ENCODE data around the gene RIPOR2.

GRCh38 chr6:24893342-24893850 is 42.4 kb downstream of the RIPOR2 start:
- TF ChIP-seq CTCF (conservative IDR thresholded peaks at IDR 0.05 in 1 of 2, IDR thresholded peaks at IDR 0.05 in 1 of 2; ENCODE audit: extremely low read depth in 1 of 2, insufficient read depth in 1 of 2, low read depth in 1 of 2, low read length in 2 of 2) (no peak), EZH2 (IDR thresholded peaks at IDR 0.05; ENCODE audit: borderline replicate concordance, low read length) (no peak)

Measured in mammary epithelial cell (primary cell).